ENCODE results near the gene NOTCH1. TPM values are rescaled to one million over a fixed set of nuclear protein-coding genes. Genes with fewer than 3 reads are reported as not detected.

Gene NOTCH1
- total and polyA plus RNA-seq, 2 of the 8 experiments (the other 6 are each of a cell fraction or from before 2014, with no cell fraction given): 6.9 to 55.6 TPM

GRCh38 chr9:136476369-136477150 lies 69.3 kb downstream of the NOTCH1 start (continued):
- TF ChIP-seq ATF2 (IDR thresholded peaks at IDR 0.05; ENCODE audit: low read length) (no peak), NANOG (IDR thresholded peaks at IDR 0.05; ENCODE audit: insufficient read depth, low read depth, low read length, poor library complexity, severe bottlenecking) (no peak), TAF7 (optimal IDR thresholded peaks at IDR 0.05; ENCODE audit: borderline replicate concordance, low read depth, low read length) (no peak), TEAD4 (IDR thresholded peaks at IDR 0.05; ENCODE audit: low read depth, low read length) (no peak), KDM4A (IDR thresholded peaks at IDR 0.05; ENCODE audit: low read depth, low read length, severe bottlenecking) (no peak), TCF12 (IDR thresholded peaks at IDR 0.05; ENCODE audit: low read depth, low read length) (no peak), CHD7 (IDR thresholded peaks at IDR 0.05; ENCODE audit: insufficient replicate concordance, low read length) (no peak), NRF1 (IDR thresholded peaks at IDR 0.05; ENCODE audit: low read depth, low read length) (no peak)
